Gastroesophageal sphincter (tissue), 3 donors: Measurements from ENCODE around the gene AURKAIP1.

Experiments
- EP300 ChIP-seq: sonication (generic); formaldehyde crosslinking; IDR thresholded peaks from one replicate; pipeline ENCODE4 v1.6.1; 2017; ENCODE audit warnings: antibody characterized with exemption, mild to moderate bottlenecking
- POLR2A ChIP-seq, 2 donors: fragments of 450-650 bp; IDR thresholded peaks; one replicate each; pipeline ENCODE4 v1.6.1; 2017; ENCODE audit warnings: antibody characterized with exemption in 2 of 2, mild to moderate bottlenecking in 2 of 2, moderate library complexity in 1 of 2
- POLR2AphosphoS5 ChIP-seq: sonication (generic); formaldehyde crosslinking; IDR thresholded peaks from one replicate; pipeline ENCODE4 v1.6.1; 2017; ENCODE audit warnings: antibody characterized with exemption
- TF ChIP-seq, protein P1 (sequence below), 4 experiments: fragments of 200-600 bp in 2 of 4; fragments of 450-650 bp in 2 of 4; sonication (generic) in 1 of 4; IDR thresholded peaks; one replicate each; pipeline ENCODE4 v1.5.1; 2017 to 2019; ENCODE audit warnings: antibody characterized with exemption in 4 of 4, mild to moderate bottlenecking in 2 of 4, moderate library complexity in 2 of 4

DNA sequence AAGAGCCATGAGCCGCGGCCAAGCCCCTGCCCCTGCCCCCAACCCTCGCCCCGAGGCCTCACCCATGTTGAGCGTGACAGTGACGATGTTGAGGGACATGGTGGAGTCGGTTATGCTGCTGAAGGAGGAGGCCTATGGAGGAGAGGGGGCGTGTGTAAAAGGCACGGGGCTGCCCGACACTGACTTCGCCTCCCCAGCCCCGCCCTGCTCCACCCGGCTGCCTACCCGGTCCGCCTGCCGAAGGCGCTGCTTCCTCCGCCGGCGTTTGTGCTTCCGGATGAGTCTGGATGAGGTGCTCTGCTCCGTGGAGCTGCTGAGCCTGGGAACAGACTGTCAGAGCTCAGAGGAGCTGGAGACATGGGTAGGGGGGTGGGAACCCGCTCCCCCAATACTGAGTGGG, 34.8 kb downstream of the AURKAIP1 start:
- TF ChIP-seq POLR2A (IDR thresholded peaks at IDR 0.05) (no peak), EP300 (no peak), POLR2AphosphoS5 (no peak)
- TF ChIP-seq, protein P1, sequence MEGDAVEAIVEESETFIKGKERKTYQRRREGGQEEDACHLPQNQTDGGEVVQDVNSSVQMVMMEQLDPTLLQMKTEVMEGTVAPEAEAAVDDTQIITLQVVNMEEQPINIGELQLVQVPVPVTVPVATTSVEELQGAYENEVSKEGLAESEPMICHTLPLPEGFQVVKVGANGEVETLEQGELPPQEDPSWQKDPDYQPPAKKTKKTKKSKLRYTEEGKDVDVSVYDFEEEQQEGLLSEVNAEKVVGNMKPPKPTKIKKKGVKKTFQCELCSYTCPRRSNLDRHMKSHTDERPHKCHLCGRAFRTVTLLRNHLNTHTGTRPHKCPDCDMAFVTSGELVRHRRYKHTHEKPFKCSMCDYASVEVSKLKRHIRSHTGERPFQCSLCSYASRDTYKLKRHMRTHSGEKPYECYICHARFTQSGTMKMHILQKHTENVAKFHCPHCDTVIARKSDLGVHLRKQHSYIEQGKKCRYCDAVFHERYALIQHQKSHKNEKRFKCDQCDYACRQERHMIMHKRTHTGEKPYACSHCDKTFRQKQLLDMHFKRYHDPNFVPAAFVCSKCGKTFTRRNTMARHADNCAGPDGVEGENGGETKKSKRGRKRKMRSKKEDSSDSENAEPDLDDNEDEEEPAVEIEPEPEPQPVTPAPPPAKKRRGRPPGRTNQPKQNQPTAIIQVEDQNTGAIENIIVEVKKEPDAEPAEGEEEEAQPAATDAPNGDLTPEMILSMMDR (IDR thresholded peaks at IDR 0.05): no peak
